ENCODE results near the gene MAP4K4.

DNA sequence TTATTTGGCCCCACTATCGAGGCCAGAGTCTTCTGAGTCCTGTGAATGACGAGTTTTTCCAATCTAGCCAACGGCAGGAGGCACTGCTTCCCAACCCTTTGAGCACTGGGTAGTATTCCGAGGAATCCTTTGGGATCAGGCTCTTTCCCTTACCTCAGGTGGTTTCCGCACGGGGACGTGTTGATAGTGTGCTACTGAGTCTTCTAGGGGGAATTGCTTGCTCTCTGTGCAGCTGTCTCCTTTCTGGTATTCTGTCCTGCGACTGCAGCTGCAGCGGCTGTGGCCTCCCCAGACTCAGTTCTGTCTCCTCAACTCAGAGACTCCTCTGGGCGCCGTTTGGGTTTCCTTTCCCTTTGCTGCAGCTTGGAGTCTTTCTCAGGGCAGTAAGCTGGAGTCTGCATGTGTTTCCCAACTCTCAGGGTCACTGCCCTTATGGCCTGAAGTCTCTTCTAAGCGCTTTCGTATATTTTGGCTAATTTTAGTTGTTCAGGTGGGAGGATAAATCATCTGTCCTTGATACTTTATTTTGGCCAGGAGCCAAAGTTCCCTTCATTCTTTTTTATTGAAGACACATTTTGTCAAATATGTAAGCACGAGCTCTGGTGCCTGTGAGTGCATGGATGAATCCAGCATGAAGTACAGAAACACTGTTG is 118.4 kb downstream of the MAP4K4 start:
- TF ChIP-seq, protein P1, sequence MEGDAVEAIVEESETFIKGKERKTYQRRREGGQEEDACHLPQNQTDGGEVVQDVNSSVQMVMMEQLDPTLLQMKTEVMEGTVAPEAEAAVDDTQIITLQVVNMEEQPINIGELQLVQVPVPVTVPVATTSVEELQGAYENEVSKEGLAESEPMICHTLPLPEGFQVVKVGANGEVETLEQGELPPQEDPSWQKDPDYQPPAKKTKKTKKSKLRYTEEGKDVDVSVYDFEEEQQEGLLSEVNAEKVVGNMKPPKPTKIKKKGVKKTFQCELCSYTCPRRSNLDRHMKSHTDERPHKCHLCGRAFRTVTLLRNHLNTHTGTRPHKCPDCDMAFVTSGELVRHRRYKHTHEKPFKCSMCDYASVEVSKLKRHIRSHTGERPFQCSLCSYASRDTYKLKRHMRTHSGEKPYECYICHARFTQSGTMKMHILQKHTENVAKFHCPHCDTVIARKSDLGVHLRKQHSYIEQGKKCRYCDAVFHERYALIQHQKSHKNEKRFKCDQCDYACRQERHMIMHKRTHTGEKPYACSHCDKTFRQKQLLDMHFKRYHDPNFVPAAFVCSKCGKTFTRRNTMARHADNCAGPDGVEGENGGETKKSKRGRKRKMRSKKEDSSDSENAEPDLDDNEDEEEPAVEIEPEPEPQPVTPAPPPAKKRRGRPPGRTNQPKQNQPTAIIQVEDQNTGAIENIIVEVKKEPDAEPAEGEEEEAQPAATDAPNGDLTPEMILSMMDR (IDR thresholded peaks at IDR 0.05) = no peak
- TF ChIP-seq POLR2A (IDR thresholded peaks at IDR 0.05) = no peak

Measured in lower leg skin (tissue), 3 donors.